H9 (cell line): Measurements from ENCODE around the gene FZD2. TPM values are rescaled to one million over a fixed set of nuclear protein-coding genes. Genes with fewer than 3 reads are reported as not detected.

ENCODE experiments used
- DNase-seq: peaks from one replicate; pipeline ENCODE4 v3.0.0-alpha.2; 2017
- H2AFZ ChIP-seq: one replicate; pipeline ENCODE4 v1.6.1; 2013; ENCODE audit warnings: mild to moderate bottlenecking, low read length, control low read depth, moderate library complexity
- H2AK5ac ChIP-seq: 2 replicates; pipeline ENCODE4 v1.6.1; 2013; ENCODE audit warnings: low read length, control low read depth, mixed read lengths; ENCODE audit not compliant: insufficient read length
- H2BK120ac ChIP-seq: one replicate; pipeline ENCODE4 v1.6.1; 2013; ENCODE audit warnings: low read depth, mild to moderate bottlenecking, low read length, control low read depth, inconsistent platforms; ENCODE audit not compliant: poor library complexity, severe bottlenecking
- H2BK12ac ChIP-seq: 2 replicates; pipeline ENCODE4 v1.6.1; 2013; ENCODE audit warnings: low read length, control low read depth, mixed read lengths, low read depth; ENCODE audit not compliant: insufficient read length
- H2BK15ac ChIP-seq: 2 replicates; pipeline ENCODE4 v1.6.1; 2013; ENCODE audit warnings: low read depth, low read length, control low read depth
- H2BK20ac ChIP-seq: one replicate; pipeline ENCODE4 v1.6.1; 2013; ENCODE audit warnings: low read depth, mild to moderate bottlenecking, low read length, control low read depth, inconsistent platforms; ENCODE audit not compliant: poor library complexity, severe bottlenecking
- H2BK5ac ChIP-seq: 2 replicates; pipeline ENCODE4 v1.6.1; 2013; ENCODE audit warnings: low read length, control low read depth, mixed read lengths; ENCODE audit not compliant: insufficient read length
- H3K14ac ChIP-seq: 2 replicates; pipeline ENCODE4 v1.6.1; 2013; ENCODE audit warnings: low read length, control low read depth; ENCODE audit not compliant: insufficient read depth
- H3K18ac ChIP-seq: 2 replicates; pipeline ENCODE4 v1.6.1; 2013; ENCODE audit warnings: low read depth, mild to moderate bottlenecking, mixed read lengths, low read length, control low read depth; ENCODE audit not compliant: insufficient read length
- H3K23ac ChIP-seq: 2 replicates; pipeline ENCODE4 v1.6.1; 2013; ENCODE audit warnings: low read length, control low read depth, mixed read lengths, low read depth; ENCODE audit not compliant: insufficient read length
- H3K23me2 ChIP-seq: 2 replicates; pipeline ENCODE4 v1.6.1; 2013; ENCODE audit warnings: low read depth, mild to moderate bottlenecking, mixed read lengths, low read length, control low read depth; ENCODE audit not compliant: insufficient read length, poor library complexity, severe bottlenecking
- H3K27ac ChIP-seq: 2 replicates; pipeline ENCODE4 v1.5.1; 2013; ENCODE audit warnings: low read length, control low read depth, mixed read lengths, low read depth; ENCODE audit not compliant: insufficient read length
- H3K27me3 ChIP-seq: 2 replicates; pipeline ENCODE4 v1.6.1; 2013; ENCODE audit warnings: low read length, control low read depth, inconsistent platforms; ENCODE audit not compliant: insufficient read depth
- H3K4ac ChIP-seq: 2 replicates; pipeline ENCODE4 v1.6.1; 2013; ENCODE audit warnings: low read depth, mild to moderate bottlenecking, control low read depth, inconsistent platforms, low read length, moderate library complexity
- H3K4me1 ChIP-seq: 2 replicates; pipeline ENCODE4 v1.6.1; 2013; ENCODE audit warnings: low read length, control low read depth, inconsistent platforms; ENCODE audit not compliant: insufficient read depth
- H3K4me2 ChIP-seq: 2 replicates; pipeline ENCODE4 v1.6.1; 2013; ENCODE audit warnings: low read length, control low read depth, mixed read lengths; ENCODE audit not compliant: insufficient read length, insufficient read depth
- H3K56ac ChIP-seq: 2 replicates; pipeline ENCODE4 v1.6.1; 2013; ENCODE audit warnings: low read depth, mild to moderate bottlenecking, mixed read lengths, low read length, control low read depth; ENCODE audit not compliant: insufficient read length
- H3K79me1 ChIP-seq: 2 replicates; pipeline ENCODE4 v1.6.1; 2013; ENCODE audit warnings: low read depth, mild to moderate bottlenecking, moderate library complexity, low read length, control low read depth, inconsistent platforms; ENCODE audit not compliant: insufficient read depth, poor library complexity, severe bottlenecking
- H3K79me2 ChIP-seq: 2 replicates; pipeline ENCODE4 v1.6.1; 2013; ENCODE audit warnings: low read length, control low read depth, inconsistent platforms; ENCODE audit not compliant: insufficient read depth
- H3K9ac ChIP-seq: 2 replicates; pipeline ENCODE4 v1.6.1; 2013; ENCODE audit warnings: low read length, control low read depth, mixed read lengths; ENCODE audit not compliant: insufficient read length; ENCODE audit errors: extremely low read depth
- H3K9me3 ChIP-seq: one replicate; pipeline ENCODE4 v1.6.1; 2013; ENCODE audit warnings: low read depth, low read length, inconsistent platforms; ENCODE audit not compliant: control insufficient read depth
- H3T11ph ChIP-seq: one replicate; pipeline ENCODE4 v1.6.1; 2013; ENCODE audit warnings: mild to moderate bottlenecking, low read length, control low read depth, inconsistent platforms
- H4K20me1 ChIP-seq: one replicate; pipeline ENCODE4 v1.6.1; 2013; ENCODE audit not compliant: control insufficient read depth, insufficient read length, insufficient read depth
- H4K5ac ChIP-seq: 2 replicates; pipeline ENCODE4 v1.6.1; 2013; ENCODE audit warnings: low read depth, mild to moderate bottlenecking, mixed read lengths, low read length, control low read depth; ENCODE audit not compliant: insufficient read length
- H4K8ac ChIP-seq: replicated peaks from 2 replicates; pipeline ENCODE4 v1.6.1; 2013; ENCODE audit warnings: low read length, control low read depth, mixed read lengths, low read depth; ENCODE audit not compliant: insufficient read length
- H4K91ac ChIP-seq: 2 replicates; pipeline ENCODE4 v1.6.1; 2013; ENCODE audit warnings: low read depth, mild to moderate bottlenecking, moderate library complexity, mixed read lengths, low read length, control low read depth; ENCODE audit not compliant: insufficient read length
- H3K27ac Mint-ChIP-seq, 3 experiments: 2 replicates in 2 of 3; 3 replicates in 1 of 3; pipeline ENCODE4 v1.8.0; 2020 to 2021; ENCODE audit warnings: mixed read lengths in 3 of 3, mild to moderate bottlenecking in 1 of 3, moderate library complexity in 1 of 3
- H3K27me3 Mint-ChIP-seq: 2 replicates; pipeline ENCODE4 v1.8.0; 2021; ENCODE audit warnings: low read depth, mild to moderate bottlenecking, moderate library complexity, mixed read lengths
- H3K36me3 Mint-ChIP-seq, 3 experiments: 2 replicates in 2 of 3; 3 replicates in 1 of 3; pipeline ENCODE4 v1.8.0; 2020 to 2021; ENCODE audit warnings: low read depth in 3 of 3, mixed read lengths in 3 of 3; ENCODE audit not compliant: insufficient read depth in 1 of 3
- H3K4me1 Mint-ChIP-seq, 2 experiments: 2 replicates each; pipeline ENCODE4 v1.8.0; 2020; ENCODE audit warnings: mixed read lengths in 2 of 2
- H3K4me3 Mint-ChIP-seq, 2 experiments: 2 replicates in 1 of 2; 3 replicates in 1 of 2; pipeline ENCODE4 v1.8.0; 2020 to 2021; ENCODE audit warnings: mild to moderate bottlenecking in 2 of 2, mixed read lengths in 2 of 2, moderate library complexity in 1 of 2
- H3K9me3 Mint-ChIP-seq, 2 experiments: 2 replicates in 1 of 2; 3 replicates in 1 of 2; pipeline ENCODE4 v1.8.0; 2020; ENCODE audit warnings: mild to moderate bottlenecking in 2 of 2, mixed read lengths in 2 of 2, moderate library complexity in 1 of 2
- CTCF ChIP-seq: fragments of 200-600 bp; sonication (generic); conservative IDR thresholded peaks from 3 replicates; pipeline ENCODE4 v1.8.0; 2021; ENCODE audit warnings: antibody characterized with exemption, mild to moderate bottlenecking
- WGBS: extraction: QIAGEN DNeasy Blood & Tissue Kit; methylation state at CpG from one replicate; pipeline ENCODE4 v1.1.7; 2013; ENCODE audit warnings: missing lambda C conversion rate, low lambda C conversion rate, mixed read lengths; ENCODE audit not compliant: insufficient read length; ENCODE audit errors: extremely low coverage; 5-methylcytosine and 5-hydroxymethylcytosine counted together
- total RNA-seq: library from RNA; stranded (reverse); gene quantifications from 2 replicates; pipeline ENCODE4 v1.2.1, GENCODE V29; 2021

The FZD2 gene
- total RNA-seq, 1 experiment from 2014 or later = 18.2 TPM

- TF ChIP-seq CTCF = no peak
- Histone ChIP-seq H4K91ac (no peak overlapping the region), H3T11ph (no peak overlapping the region), H2AFZ (no peak overlapping the region), H3K27me3 (peaks cover 46% of the 10 kb centered on the region), H3K4me1 (peaks cover 19% of the 10 kb centered on the region), H2BK120ac (no peak overlapping the region), H3K9me3 (no peaks in the 10 kb centered on the region), H3K18ac (no peak overlapping the region), H2BK15ac (no peak overlapping the region; the same call in 1 of the 2 replicates), H4K20me1 (no peaks in the 10 kb centered on the region), H3K27ac (no peak overlapping the region), H3K4ac (no peak overlapping the region), H2BK12ac (peak overlapping the region; percentile 85), H3K4me2 (peak overlapping the region; percentile 36), H3K79me1 (no peaks in the 10 kb centered on the region), H3K79me2 (no peaks in the 10 kb centered on the region), H3K14ac (no peak overlapping the region; the same call in 1 of the 2 replicates), H3K23ac (no peak overlapping the region), H4K8ac (no peak overlapping the region), H2AK5ac (peak overlapping the region; percentile 67), H2BK20ac (no peak overlapping the region), H3K23me2 (peaks cover 12% of the 10 kb centered on the region), H3K9ac (no peak overlapping the region), H4K5ac (no peak overlapping the region), H3K56ac (no peak overlapping the region), H2BK5ac (no peak overlapping the region)
- H3K9me3 Mint-ChIP-seq = peaks cover 6 to 15% of the 10 kb centered on the region in 2 experiments
- H3K27ac Mint-ChIP-seq = peak overlapping the region in 2 of 3 experiments; percentile 46 to 99; a peak in 5 of 7 replicates
- H3K4me3 Mint-ChIP-seq = peak overlapping the region; percentile 49 to 77
- no CpG with 5 or more reads among the region's 8 CpGs for WGBS
- peaks cover 97% of the 10 kb centered on the region for H3K27me3 Mint-ChIP-seq
- DNase-seq = peak; percentile 77
- H3K4me1 Mint-ChIP-seq = peaks cover 73 to 84% of the 10 kb centered on the region in 2 experiments
- H3K36me3 Mint-ChIP-seq = peaks cover 2 to 14% (median 8%) of the 10 kb centered on the region in 3 experiments; a peak in 6 of 7 replicates
Measured at GRCh38 chr17:44541884-44542581, 15.3 kb upstream of the FZD2 start.
